ENCODE data around the gene EPHB6.

DNA sequence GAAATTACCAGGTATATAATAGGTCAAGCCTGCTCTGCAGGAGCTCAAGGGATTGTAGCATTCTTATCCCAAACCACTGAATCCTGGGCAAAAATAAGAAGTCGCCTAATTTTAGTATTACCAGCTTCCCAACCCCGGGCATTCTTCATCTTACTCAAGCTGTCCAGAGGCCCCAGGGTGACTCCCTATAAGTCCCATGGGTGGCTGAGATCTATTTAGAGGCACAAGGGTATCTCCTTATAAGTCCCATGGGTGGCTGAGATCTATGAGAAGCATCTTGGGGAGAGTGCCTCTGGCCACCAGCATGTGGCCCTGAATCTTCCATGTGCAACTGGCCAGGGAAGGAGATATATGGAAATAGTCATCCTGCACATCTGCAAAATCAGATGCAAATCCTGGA lies 45.2 kb upstream of the EPHB6 start:
- no peak for TF ChIP-seq RAD21 (IDR thresholded peaks at IDR 0.05; ENCODE audit: low read depth)
- TF ChIP-seq YY1 (IDR thresholded peaks at IDR 0.05; ENCODE audit: extremely low read depth, insufficient replicate concordance, low read depth, low read length), result no peak
- TF ChIP-seq POLR2A (IDR thresholded peaks at IDR 0.05; ENCODE audit: borderline replicate concordance, extremely low read depth, insufficient read depth, insufficient read length), result no peak
- TF ChIP-seq, protein P1, sequence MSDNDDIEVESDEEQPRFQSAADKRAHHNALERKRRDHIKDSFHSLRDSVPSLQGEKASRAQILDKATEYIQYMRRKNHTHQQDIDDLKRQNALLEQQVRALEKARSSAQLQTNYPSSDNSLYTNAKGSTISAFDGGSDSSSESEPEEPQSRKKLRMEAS (IDR thresholded peaks at IDR 0.05), result no peak
- TF ChIP-seq, protein P2, sequence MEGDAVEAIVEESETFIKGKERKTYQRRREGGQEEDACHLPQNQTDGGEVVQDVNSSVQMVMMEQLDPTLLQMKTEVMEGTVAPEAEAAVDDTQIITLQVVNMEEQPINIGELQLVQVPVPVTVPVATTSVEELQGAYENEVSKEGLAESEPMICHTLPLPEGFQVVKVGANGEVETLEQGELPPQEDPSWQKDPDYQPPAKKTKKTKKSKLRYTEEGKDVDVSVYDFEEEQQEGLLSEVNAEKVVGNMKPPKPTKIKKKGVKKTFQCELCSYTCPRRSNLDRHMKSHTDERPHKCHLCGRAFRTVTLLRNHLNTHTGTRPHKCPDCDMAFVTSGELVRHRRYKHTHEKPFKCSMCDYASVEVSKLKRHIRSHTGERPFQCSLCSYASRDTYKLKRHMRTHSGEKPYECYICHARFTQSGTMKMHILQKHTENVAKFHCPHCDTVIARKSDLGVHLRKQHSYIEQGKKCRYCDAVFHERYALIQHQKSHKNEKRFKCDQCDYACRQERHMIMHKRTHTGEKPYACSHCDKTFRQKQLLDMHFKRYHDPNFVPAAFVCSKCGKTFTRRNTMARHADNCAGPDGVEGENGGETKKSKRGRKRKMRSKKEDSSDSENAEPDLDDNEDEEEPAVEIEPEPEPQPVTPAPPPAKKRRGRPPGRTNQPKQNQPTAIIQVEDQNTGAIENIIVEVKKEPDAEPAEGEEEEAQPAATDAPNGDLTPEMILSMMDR (IDR thresholded peaks at IDR 0.05 in 2 of 3, conservative IDR thresholded peaks at IDR 0.05 in 1 of 3; ENCODE audit: borderline replicate concordance in 1 of 3, insufficient read depth in 1 of 3, low read depth in 2 of 3, low read length in 2 of 3), result no peak
- TF ChIP-seq TCF7L2 (IDR thresholded peaks at IDR 0.05; ENCODE audit: borderline replicate concordance, extremely low read depth, insufficient read depth, insufficient read length), result no peak
- TF ChIP-seq SP1 (IDR thresholded peaks at IDR 0.05; ENCODE audit: low read depth), result no peak
- no peak for TF ChIP-seq ZNF274 (IDR thresholded peaks at IDR 0.05; ENCODE audit: low read depth, low read length)
- no peak for TF ChIP-seq EZH2 (IDR thresholded peaks at IDR 0.05)
- TF ChIP-seq, protein P3, sequence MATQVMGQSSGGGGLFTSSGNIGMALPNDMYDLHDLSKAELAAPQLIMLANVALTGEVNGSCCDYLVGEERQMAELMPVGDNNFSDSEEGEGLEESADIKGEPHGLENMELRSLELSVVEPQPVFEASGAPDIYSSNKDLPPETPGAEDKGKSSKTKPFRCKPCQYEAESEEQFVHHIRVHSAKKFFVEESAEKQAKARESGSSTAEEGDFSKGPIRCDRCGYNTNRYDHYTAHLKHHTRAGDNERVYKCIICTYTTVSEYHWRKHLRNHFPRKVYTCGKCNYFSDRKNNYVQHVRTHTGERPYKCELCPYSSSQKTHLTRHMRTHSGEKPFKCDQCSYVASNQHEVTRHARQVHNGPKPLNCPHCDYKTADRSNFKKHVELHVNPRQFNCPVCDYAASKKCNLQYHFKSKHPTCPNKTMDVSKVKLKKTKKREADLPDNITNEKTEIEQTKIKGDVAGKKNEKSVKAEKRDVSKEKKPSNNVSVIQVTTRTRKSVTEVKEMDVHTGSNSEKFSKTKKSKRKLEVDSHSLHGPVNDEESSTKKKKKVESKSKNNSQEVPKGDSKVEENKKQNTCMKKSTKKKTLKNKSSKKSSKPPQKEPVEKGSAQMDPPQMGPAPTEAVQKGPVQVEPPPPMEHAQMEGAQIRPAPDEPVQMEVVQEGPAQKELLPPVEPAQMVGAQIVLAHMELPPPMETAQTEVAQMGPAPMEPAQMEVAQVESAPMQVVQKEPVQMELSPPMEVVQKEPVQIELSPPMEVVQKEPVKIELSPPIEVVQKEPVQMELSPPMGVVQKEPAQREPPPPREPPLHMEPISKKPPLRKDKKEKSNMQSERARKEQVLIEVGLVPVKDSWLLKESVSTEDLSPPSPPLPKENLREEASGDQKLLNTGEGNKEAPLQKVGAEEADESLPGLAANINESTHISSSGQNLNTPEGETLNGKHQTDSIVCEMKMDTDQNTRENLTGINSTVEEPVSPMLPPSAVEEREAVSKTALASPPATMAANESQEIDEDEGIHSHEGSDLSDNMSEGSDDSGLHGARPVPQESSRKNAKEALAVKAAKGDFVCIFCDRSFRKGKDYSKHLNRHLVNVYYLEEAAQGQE (IDR thresholded peaks at IDR 0.05; ENCODE audit: low read depth), result no peak
- TF ChIP-seq, protein P4, sequence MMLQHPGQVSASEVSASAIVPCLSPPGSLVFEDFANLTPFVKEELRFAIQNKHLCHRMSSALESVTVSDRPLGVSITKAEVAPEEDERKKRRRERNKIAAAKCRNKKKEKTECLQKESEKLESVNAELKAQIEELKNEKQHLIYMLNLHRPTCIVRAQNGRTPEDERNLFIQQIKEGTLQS (IDR thresholded peaks at IDR 0.05), result no peak
